Mucosa of descending colon (tissue), 3 donors: Measurements from ENCODE around the gene MPIG6B. TPM values are rescaled to one million over a fixed set of nuclear protein-coding genes. Genes with fewer than 3 reads are reported as not detected.

Source experiments
- ATAC-seq: fragments of 200-7000 bp; cut with Tn5 transposase; one replicate; pipeline ENCODE4 v1.9.1; 2020; ENCODE audit warnings: mild to moderate bottlenecking, moderate library complexity
- DNase-seq, 3 donors: peaks; one replicate each; pipeline ENCODE4 v3.0.0-alpha.2; 2020
- H3K36me3 ChIP-seq: fragments of 200-600 bp; one replicate; pipeline ENCODE4 v1.8.0; 2021; ENCODE audit warnings: low read depth, mild to moderate bottlenecking
- H3K4me1 ChIP-seq: fragments of 200-600 bp; one replicate; pipeline ENCODE4 v1.8.0; 2021; ENCODE audit warnings: low read depth, mild to moderate bottlenecking
- H3K4me3 ChIP-seq: fragments of 200-600 bp; one replicate; pipeline ENCODE4 v1.8.0; 2021; ENCODE audit warnings: mild to moderate bottlenecking
- H3K9me3 ChIP-seq: fragments of 200-600 bp; one replicate; pipeline ENCODE4 v1.8.0; 2021; ENCODE audit warnings: mild to moderate bottlenecking
- CTCF ChIP-seq: fragments of 200-600 bp; IDR thresholded peaks from one replicate; pipeline ENCODE4 v1.8.0; 2022; ENCODE audit warnings: antibody characterized with exemption, mild to moderate bottlenecking
- intact Hi-C, 2 donors: fragments of 100-400 bp; cut with DNase I in 1 of 2; cut with micrococcal nuclease in 1 of 2; formaldehyde crosslinking; loops; one replicate each; pipeline versions ENCODE4 v1.11.0 to v1.11.1; 2022; cut with DNase I, micrococcal nuclease
- total RNA-seq, 3 donors: library from RNA; stranded (reverse); fragmentation: NEBNext Ultra II Directional in 2 of 3; extraction: Animal tissue kit (Norgen Biotek cat#: 25700) in 2 of 3; gene quantifications; one replicate each; pipeline versions ENCODE4 v1.2.1 to v1.2.4, GENCODE V29; 2021 to 2023
- donor health status: DM: no; HTN: no; CAD: no; lungs with moderate emphysema.
- donor health status: DM: no; HTN: no; CAD: no.
- donor health status: DM: no; HTN: yes; CAD: no.

Gene MPIG6B
- total RNA-seq, 3 donors from 2014 or later, result 0.48 to 1.4 (median 0.57) TPM

DNA sequence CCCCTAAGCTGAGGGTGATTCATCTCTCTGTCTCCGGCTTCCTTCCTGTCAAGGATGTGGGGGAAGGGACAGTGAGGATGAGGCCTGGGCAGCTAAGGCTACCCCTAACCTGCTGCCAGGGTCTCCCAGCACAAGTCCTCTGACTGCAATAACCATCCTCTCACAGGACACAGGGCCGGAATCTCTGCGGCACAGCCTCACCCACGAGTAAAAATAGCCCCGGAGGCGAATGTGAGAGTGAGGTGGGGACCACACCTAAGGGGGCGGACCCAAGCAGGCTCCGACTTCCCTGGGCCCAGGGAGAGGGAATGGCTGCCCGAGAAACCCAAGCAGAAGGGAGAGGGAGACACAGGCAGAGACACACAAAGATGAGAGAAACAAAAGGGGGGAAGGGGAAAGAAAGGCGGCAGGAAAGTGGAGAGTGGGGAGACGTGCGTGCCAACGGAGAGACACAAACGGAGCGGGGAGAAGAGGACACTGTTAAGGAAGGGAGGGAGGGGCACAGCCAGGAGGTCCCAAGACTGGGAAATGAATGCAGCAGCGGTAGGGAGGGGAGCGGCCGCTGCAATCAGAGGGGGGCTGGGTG lies 11.7 kb downstream of the MPIG6B start:
- ATAC-seq, result peak; percentile 27

DNA sequence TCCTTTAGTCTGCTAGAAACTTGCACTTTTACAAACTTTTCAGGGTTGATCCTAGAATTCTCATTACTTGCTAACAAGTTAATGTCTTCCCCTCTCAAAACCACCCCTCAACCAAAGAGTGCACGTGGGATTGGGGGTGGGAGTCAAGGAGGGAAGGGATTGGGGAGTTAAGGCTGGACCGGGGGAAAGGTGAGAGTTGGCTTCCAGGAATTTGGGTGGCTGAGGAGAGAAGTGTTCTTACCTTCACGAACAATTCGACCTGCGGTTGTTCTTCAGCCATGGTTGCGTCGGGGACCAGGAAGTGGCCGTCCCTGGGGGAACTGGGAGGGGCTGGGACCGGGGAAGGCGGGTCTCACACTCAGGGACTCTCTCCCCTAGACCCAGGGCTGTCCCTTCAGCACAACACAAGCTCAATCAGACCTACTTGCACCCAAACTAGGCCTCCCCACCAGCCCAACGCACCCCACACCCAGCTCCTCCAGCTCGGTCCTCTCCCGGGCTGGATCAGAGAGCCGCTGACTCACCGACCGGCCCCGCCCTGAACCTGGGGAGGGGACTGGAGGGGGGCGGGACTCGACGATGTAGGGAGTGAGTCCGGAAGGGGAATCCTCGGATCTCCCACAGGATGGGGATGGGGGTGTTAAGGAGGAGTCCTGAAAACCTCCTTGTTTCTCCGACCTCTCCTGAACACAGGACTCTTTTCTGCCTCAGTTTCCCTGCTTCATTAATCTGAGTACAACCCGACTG lies 13.0 kb downstream of the MPIG6B start, which contains the start of gene CLIC1:
Gene CLIC1 (minus strand): TSS at position 510 of the 747 bp plus-strand sequence. CDS start 230 bp downstream, at position 280.
- peak; percentile 91 to 94 (median 94) for DNase-seq
- ATAC-seq, result peak; percentile 52

More for the DNA sequence above, 11.7 kb downstream of the MPIG6B start:
- DNase-seq, result peak; percentile 82 to 83 (median 82)
- peaks cover 7% of the 10 kb centered on the region for H3K36me3 ChIP-seq
- peak overlapping the region; percentile 50 for H3K4me3 ChIP-seq
- H3K4me1 ChIP-seq, result peaks cover 33% of the 10 kb centered on the region
- intact Hi-C loops, result loop anchor here in 1 of 2 donors (5.0 kb wide), 1 partner anchor 97 kb away; no protein-coding TSS in a partner anchor
- H3K9me3 ChIP-seq, result no peaks in the 10 kb centered on the region
- TF ChIP-seq CTCF, result no peak

GRCh38 chr6:31736768-31737314 lies 13.7 kb downstream of the MPIG6B start:
- intact Hi-C loops, result no loop called here
- Histone ChIP-seq H3K9me3 (no peaks in the 10 kb centered on the region), H3K4me3 (no peak overlapping the region), H3K36me3 (peaks cover 7% of the 10 kb centered on the region), H3K4me1 (peaks cover 37% of the 10 kb centered on the region)
- DNase-seq (peak in 2 of 3 donors; percentile 40 to 56), ATAC-seq (no peak)
- no peak for TF ChIP-seq CTCF

More for the DNA sequence above, 13.0 kb downstream of the MPIG6B start, which contains the start of gene CLIC1:
- no peaks in the 10 kb centered on the region for H3K9me3 ChIP-seq
- intact Hi-C loops, result no loop called here
- TF ChIP-seq CTCF, result no peak
- peaks cover 7% of the 10 kb centered on the region for H3K36me3 ChIP-seq
- peak within 1 kb of the TSS; percentile 50 for H3K4me3 ChIP-seq
- H3K4me1 ChIP-seq, result peaks cover 37% of the 10 kb centered on the region

- no peak overlapping the region for H3K4me3 ChIP-seq
- TF ChIP-seq CTCF, result no peak
- peak in 2 of 3 donors; percentile 53 to 70 for DNase-seq
- ATAC-seq, result peak; percentile 3
- peaks cover 35% of the 10 kb centered on the region for H3K4me1 ChIP-seq
- intact Hi-C loops, result no loop called here
- H3K36me3 ChIP-seq, result peaks cover 6% of the 10 kb centered on the region
- no peaks in the 10 kb centered on the region for H3K9me3 ChIP-seq
These were observed 14.3 kb downstream of the MPIG6B start for GRCh38 chr6:31737315-31737990.
